Spleen (tissue), 7 donors: ENCODE measurements around the gene SFT2D1.

Experiments used
- CTCF ChIP-seq, 11 experiments: fragments of 200-600 bp in 7 of 11; fragments of 450-650 bp in 4 of 11; sonication (generic) in 4 of 11; IDR thresholded peaks in 8 of 11; conservative IDR thresholded peaks in 3 of 11; 1 replicate in 7 of 11; 2 replicates in 4 of 11; pipeline versions ENCODE4 v1.4.0 to v1.8.0; 2016 to 2021; ENCODE audit warnings: antibody characterized with exemption in 11 of 11, inconsistent platforms in 4 of 11, mild to moderate bottlenecking in 1 of 11
- POLR2A ChIP-seq, 3 donors: fragments of 450-650 bp; IDR thresholded peaks; one replicate each; pipeline ENCODE4 v1.5.1; 2017; ENCODE audit warnings: antibody characterized with exemption in 3 of 3, mild to moderate bottlenecking in 1 of 3
- donor health status: DM: no; HTN: no; CAD: no; lungs with moderate emphysema.
- donor health status: DM: no; HTN: no; CAD: no.
- donor health status: DM: no; HTN: no; CAD: no.

- TF ChIP-seq CTCF (IDR thresholded peaks at IDR 0.05 in 8 of 11, conservative IDR thresholded peaks at IDR 0.05 in 3 of 11) (no peak), POLR2A (IDR thresholded peaks at IDR 0.05) (no peak)
These were observed 41.9 kb downstream of the SFT2D1 start for GRCh38 chr6:166300357-166300987.
